GM23338 (cell line): Measurements from ENCODE around the gene TYR. TPM values are rescaled to one million over a fixed set of nuclear protein-coding genes. Genes with fewer than 3 reads are reported as not detected.

ENCODE experiments used
- ATAC-seq: fragments of 200-7000 bp; cut with Tn5 transposase; 3 replicates; pipeline ENCODE4 v1.9.1; 2020
- DNase-seq: peaks from one replicate; pipeline ENCODE4 v3.0.0-alpha.2; 2015; ENCODE audit warnings: low spot score
- H2AFZ ChIP-seq: fragments of 200-600 bp; sonication (generic); 2 replicates; pipeline ENCODE4 v1.8.0; 2016; ENCODE audit warnings: antibody characterized with exemption, mild to moderate bottlenecking, moderate library complexity
- H3F3A ChIP-seq: fragments of 200-600 bp; sonication (generic); replicated peaks from 2 replicates; pipeline ENCODE4 v1.8.0; 2017; ENCODE audit warnings: antibody characterized with exemption, mixed run types, low read depth
- H3K27ac ChIP-seq: fragments of 200-600 bp; sonication (generic); 2 replicates; pipeline ENCODE4 v1.6.1; 2016; ENCODE audit warnings: low read depth
- H3K27me3 ChIP-seq: fragments of 200-600 bp; sonication (generic); 2 replicates; pipeline ENCODE4 v1.8.0; 2016; ENCODE audit warnings: mild to moderate bottlenecking, mixed run types, moderate library complexity; ENCODE audit not compliant: insufficient read depth
- H3K36me3 ChIP-seq: fragments of 200-600 bp; sonication (generic); 2 replicates; pipeline ENCODE4 v1.8.0; 2016; ENCODE audit warnings: mild to moderate bottlenecking; ENCODE audit not compliant: insufficient read depth
- H3K4me1 ChIP-seq: fragments of 200-600 bp; sonication (generic); 2 replicates; pipeline ENCODE4 v1.8.0; 2016; ENCODE audit warnings: mild to moderate bottlenecking, moderate library complexity; ENCODE audit not compliant: insufficient read depth
- H3K4me2 ChIP-seq: fragments of 200-600 bp; sonication (generic); 2 replicates; pipeline ENCODE4 v1.7.1; 2017; ENCODE audit warnings: mixed run types
- H3K4me3 ChIP-seq: fragments of 200-600 bp; sonication (generic); 2 replicates; pipeline ENCODE4 v1.6.1; 2016; ENCODE audit warnings: mixed run types
- H3K79me2 ChIP-seq: fragments of 200-600 bp; sonication (generic); replicated peaks from 2 replicates; pipeline ENCODE4 v1.8.0; 2017; ENCODE audit warnings: mild to moderate bottlenecking; ENCODE audit not compliant: insufficient read depth
- H3K9me2 ChIP-seq: fragments of 200-600 bp; sonication (generic); 2 replicates; pipeline ENCODE4 v1.8.0; 2017; ENCODE audit not compliant: insufficient read depth
- H4K20me1 ChIP-seq: fragments of 200-600 bp; sonication (generic); replicated peaks from 2 replicates; pipeline ENCODE4 v1.8.0; 2017; ENCODE audit warnings: mild to moderate bottlenecking; ENCODE audit not compliant: insufficient read depth
- H3K27ac Mint-ChIP-seq: 2 replicates; pipeline ENCODE4 v1.8.0; 2020; ENCODE audit warnings: inconsistent platforms, mild to moderate bottlenecking, moderate library complexity, mixed read lengths
- H3K27me3 Mint-ChIP-seq: 3 replicates; pipeline ENCODE4 v1.8.0; 2022; ENCODE audit warnings: low read depth, mild to moderate bottlenecking, moderate library complexity, mixed read lengths, inconsistent platforms; ENCODE audit not compliant: insufficient read depth, poor library complexity
- H3K36me3 Mint-ChIP-seq: 3 replicates; pipeline ENCODE4 v1.8.0; 2021; ENCODE audit warnings: low read depth, mild to moderate bottlenecking, inconsistent platforms, moderate library complexity, mixed read lengths
- H3K4me1 Mint-ChIP-seq: 3 replicates; pipeline ENCODE4 v1.8.0; 2020; ENCODE audit warnings: mild to moderate bottlenecking, inconsistent platforms, mixed read lengths
- H3K4me3 Mint-ChIP-seq: 3 replicates; pipeline ENCODE4 v1.8.0; 2021; ENCODE audit warnings: moderate library complexity, mild to moderate bottlenecking, inconsistent platforms, mixed read lengths
- H3K9me3 Mint-ChIP-seq: 3 replicates; pipeline ENCODE4 v1.8.0; 2020; ENCODE audit warnings: moderate library complexity, mild to moderate bottlenecking, inconsistent platforms, mixed read lengths
- CREB1 ChIP-seq: fragments of 250-450 bp; sonication (Bioruptor Pico); IDR thresholded peaks from 2 replicates; pipeline ENCODE4 v1.5.0; 2020; ENCODE audit warnings: low read depth, mild to moderate bottlenecking, moderate library complexity
- EZH2phosphoT487 ChIP-seq: fragments of 200-600 bp; sonication (generic); IDR thresholded peaks from one replicate; pipeline ENCODE4 v1.8.1; 2018; ENCODE audit warnings: antibody characterized with exemption; ENCODE audit not compliant: unreplicated experiment
- JUNB ChIP-seq: IDR thresholded peaks from one replicate; pipeline ENCODE4 v1.6.1; 2016; ENCODE audit warnings: antibody characterized with exemption; ENCODE audit not compliant: unreplicated experiment
- NANOG ChIP-seq: IDR thresholded peaks from 2 replicates; pipeline ENCODE4 v1.6.1; 2016; ENCODE audit warnings: antibody characterized with exemption, borderline replicate concordance
- POLR2AphosphoS5 ChIP-seq: IDR thresholded peaks from 2 replicates; pipeline ENCODE4 v1.6.1; 2016; ENCODE audit warnings: antibody characterized with exemption, low read depth
- STAT1 ChIP-seq: IDR thresholded peaks from one replicate; pipeline ENCODE4 v1.6.1; 2016; ENCODE audit warnings: antibody characterized with exemption; ENCODE audit not compliant: unreplicated experiment
- ZNF114 ChIP-seq: fragments of 250-450 bp; sonication (Bioruptor Pico); IDR thresholded peaks from 2 replicates; pipeline ENCODE4 v1.5.0; 2020; ENCODE audit warnings: mild to moderate bottlenecking, moderate library complexity
- ZNF331 ChIP-seq: fragments of 250-450 bp; sonication (Bioruptor Pico); IDR thresholded peaks from 2 replicates; pipeline ENCODE4 v1.5.0; 2020; ENCODE audit warnings: low read depth, mild to moderate bottlenecking, moderate library complexity
- polyA plus RNA-seq: library from polyadenylated mRNA; unstranded; fragments of >200 nt; fragmentation: Nextera tagmentation; extraction: Ambion mirVana; gene quantifications from 2 replicates; pipeline ENCODE4 v1.2.1, GENCODE V29; 2016
- total RNA-seq: library from RNA; depleted of rRNA; stranded (reverse); fragments of >200 nt; shearing (Covaris generic); gene quantifications from 2 replicates; pipeline ENCODE4 v1.2.3, GENCODE V29; 2014
- TF ChIP-seq, protein P1 (sequence below), 2 experiments: fragments of 200-600 bp in 1 of 2; sonication (generic) in 1 of 2; conservative IDR thresholded peaks; 2 replicates each; pipeline versions ENCODE4 v1.5.1 to v1.6.1; 2016 to 2017; ENCODE audit warnings: antibody characterized with exemption in 2 of 2, low read depth in 2 of 2, mild to moderate bottlenecking in 2 of 2, moderate library complexity in 1 of 2
- TF ChIP-seq, protein P2 (sequence below): IDR thresholded peaks from one replicate; pipeline ENCODE4 v1.6.1; 2018; ENCODE audit warnings: antibody characterized with exemption; ENCODE audit not compliant: unreplicated experiment
- TF ChIP-seq, protein P3 (sequence below): fragments of 250-450 bp; sonication (Bioruptor Pico); IDR thresholded peaks from 2 replicates; pipeline ENCODE4 v1.5.0; 2020; ENCODE audit warnings: mild to moderate bottlenecking, moderate library complexity

Gene TYR
- total and polyA plus RNA-seq, 2 experiments from 2014 or later: 0.08 TPM; not detected in 1

DNA sequence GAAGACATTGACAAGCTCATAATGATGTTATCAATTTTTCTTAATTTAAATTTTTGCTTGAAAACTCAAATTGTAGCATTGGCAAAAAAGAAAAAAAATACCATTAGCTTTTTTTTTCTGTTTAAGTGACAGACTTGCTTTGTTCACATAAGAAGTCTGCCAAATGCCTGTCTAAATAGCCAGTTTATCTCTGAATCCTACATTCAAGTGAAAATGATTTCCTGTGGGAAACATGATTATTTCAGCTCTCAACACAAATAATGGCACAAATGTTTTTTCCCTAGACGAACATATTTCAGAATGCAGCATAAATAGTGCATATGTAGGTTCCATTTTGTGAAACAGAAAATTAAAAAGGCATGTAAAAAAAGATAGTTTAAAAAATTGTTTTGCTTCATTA is 23.5 kb downstream of the TYR start (continued):
- no peak for TF ChIP-seq ZNF114
- no peak for TF ChIP-seq JUNB
- no peak for TF ChIP-seq POLR2AphosphoS5
- TF ChIP-seq NANOG: no peak
- TF ChIP-seq STAT1: no peak
- no peak for TF ChIP-seq EZH2phosphoT487

DNA sequence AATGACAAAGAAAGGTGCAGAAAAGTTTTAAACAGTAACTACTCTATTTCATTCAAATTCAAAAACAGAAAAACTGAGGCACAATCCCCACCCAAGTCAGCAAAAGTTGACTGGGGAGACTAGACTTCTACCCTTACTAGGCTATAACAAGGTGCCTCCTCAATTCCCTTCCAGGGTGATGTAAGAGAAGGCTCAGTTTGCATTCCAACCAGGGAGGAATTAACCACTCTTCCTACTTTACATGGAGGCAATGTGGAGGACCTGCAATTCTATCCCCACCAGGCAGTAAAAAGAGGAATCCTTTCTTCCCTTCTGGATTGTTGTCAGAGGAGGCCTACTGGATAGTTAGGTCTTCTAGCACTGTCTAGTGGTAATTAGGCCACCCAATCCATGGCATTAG is 26.1 kb downstream of the TYR start:
- H2AFZ ChIP-seq: peak overlapping the region; percentile 23; the same call in 1 of the 2 replicates
- TF ChIP-seq JUNB: no peak
- no peak for TF ChIP-seq EZH2phosphoT487
- TF ChIP-seq ZNF331 (CRISPR knock-in tag): no peak
- no peak for TF ChIP-seq NANOG
- TF ChIP-seq, protein P1, sequence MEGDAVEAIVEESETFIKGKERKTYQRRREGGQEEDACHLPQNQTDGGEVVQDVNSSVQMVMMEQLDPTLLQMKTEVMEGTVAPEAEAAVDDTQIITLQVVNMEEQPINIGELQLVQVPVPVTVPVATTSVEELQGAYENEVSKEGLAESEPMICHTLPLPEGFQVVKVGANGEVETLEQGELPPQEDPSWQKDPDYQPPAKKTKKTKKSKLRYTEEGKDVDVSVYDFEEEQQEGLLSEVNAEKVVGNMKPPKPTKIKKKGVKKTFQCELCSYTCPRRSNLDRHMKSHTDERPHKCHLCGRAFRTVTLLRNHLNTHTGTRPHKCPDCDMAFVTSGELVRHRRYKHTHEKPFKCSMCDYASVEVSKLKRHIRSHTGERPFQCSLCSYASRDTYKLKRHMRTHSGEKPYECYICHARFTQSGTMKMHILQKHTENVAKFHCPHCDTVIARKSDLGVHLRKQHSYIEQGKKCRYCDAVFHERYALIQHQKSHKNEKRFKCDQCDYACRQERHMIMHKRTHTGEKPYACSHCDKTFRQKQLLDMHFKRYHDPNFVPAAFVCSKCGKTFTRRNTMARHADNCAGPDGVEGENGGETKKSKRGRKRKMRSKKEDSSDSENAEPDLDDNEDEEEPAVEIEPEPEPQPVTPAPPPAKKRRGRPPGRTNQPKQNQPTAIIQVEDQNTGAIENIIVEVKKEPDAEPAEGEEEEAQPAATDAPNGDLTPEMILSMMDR (conservative IDR thresholded peaks at IDR 0.05; ENCODE audit: low read depth in 2 of 2): peak in 1 of 2 experiments; percentile 19; a peak in 1 of 4 replicates
- TF ChIP-seq, protein P2, sequence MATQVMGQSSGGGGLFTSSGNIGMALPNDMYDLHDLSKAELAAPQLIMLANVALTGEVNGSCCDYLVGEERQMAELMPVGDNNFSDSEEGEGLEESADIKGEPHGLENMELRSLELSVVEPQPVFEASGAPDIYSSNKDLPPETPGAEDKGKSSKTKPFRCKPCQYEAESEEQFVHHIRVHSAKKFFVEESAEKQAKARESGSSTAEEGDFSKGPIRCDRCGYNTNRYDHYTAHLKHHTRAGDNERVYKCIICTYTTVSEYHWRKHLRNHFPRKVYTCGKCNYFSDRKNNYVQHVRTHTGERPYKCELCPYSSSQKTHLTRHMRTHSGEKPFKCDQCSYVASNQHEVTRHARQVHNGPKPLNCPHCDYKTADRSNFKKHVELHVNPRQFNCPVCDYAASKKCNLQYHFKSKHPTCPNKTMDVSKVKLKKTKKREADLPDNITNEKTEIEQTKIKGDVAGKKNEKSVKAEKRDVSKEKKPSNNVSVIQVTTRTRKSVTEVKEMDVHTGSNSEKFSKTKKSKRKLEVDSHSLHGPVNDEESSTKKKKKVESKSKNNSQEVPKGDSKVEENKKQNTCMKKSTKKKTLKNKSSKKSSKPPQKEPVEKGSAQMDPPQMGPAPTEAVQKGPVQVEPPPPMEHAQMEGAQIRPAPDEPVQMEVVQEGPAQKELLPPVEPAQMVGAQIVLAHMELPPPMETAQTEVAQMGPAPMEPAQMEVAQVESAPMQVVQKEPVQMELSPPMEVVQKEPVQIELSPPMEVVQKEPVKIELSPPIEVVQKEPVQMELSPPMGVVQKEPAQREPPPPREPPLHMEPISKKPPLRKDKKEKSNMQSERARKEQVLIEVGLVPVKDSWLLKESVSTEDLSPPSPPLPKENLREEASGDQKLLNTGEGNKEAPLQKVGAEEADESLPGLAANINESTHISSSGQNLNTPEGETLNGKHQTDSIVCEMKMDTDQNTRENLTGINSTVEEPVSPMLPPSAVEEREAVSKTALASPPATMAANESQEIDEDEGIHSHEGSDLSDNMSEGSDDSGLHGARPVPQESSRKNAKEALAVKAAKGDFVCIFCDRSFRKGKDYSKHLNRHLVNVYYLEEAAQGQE: no peak
- TF ChIP-seq, protein P3, sequence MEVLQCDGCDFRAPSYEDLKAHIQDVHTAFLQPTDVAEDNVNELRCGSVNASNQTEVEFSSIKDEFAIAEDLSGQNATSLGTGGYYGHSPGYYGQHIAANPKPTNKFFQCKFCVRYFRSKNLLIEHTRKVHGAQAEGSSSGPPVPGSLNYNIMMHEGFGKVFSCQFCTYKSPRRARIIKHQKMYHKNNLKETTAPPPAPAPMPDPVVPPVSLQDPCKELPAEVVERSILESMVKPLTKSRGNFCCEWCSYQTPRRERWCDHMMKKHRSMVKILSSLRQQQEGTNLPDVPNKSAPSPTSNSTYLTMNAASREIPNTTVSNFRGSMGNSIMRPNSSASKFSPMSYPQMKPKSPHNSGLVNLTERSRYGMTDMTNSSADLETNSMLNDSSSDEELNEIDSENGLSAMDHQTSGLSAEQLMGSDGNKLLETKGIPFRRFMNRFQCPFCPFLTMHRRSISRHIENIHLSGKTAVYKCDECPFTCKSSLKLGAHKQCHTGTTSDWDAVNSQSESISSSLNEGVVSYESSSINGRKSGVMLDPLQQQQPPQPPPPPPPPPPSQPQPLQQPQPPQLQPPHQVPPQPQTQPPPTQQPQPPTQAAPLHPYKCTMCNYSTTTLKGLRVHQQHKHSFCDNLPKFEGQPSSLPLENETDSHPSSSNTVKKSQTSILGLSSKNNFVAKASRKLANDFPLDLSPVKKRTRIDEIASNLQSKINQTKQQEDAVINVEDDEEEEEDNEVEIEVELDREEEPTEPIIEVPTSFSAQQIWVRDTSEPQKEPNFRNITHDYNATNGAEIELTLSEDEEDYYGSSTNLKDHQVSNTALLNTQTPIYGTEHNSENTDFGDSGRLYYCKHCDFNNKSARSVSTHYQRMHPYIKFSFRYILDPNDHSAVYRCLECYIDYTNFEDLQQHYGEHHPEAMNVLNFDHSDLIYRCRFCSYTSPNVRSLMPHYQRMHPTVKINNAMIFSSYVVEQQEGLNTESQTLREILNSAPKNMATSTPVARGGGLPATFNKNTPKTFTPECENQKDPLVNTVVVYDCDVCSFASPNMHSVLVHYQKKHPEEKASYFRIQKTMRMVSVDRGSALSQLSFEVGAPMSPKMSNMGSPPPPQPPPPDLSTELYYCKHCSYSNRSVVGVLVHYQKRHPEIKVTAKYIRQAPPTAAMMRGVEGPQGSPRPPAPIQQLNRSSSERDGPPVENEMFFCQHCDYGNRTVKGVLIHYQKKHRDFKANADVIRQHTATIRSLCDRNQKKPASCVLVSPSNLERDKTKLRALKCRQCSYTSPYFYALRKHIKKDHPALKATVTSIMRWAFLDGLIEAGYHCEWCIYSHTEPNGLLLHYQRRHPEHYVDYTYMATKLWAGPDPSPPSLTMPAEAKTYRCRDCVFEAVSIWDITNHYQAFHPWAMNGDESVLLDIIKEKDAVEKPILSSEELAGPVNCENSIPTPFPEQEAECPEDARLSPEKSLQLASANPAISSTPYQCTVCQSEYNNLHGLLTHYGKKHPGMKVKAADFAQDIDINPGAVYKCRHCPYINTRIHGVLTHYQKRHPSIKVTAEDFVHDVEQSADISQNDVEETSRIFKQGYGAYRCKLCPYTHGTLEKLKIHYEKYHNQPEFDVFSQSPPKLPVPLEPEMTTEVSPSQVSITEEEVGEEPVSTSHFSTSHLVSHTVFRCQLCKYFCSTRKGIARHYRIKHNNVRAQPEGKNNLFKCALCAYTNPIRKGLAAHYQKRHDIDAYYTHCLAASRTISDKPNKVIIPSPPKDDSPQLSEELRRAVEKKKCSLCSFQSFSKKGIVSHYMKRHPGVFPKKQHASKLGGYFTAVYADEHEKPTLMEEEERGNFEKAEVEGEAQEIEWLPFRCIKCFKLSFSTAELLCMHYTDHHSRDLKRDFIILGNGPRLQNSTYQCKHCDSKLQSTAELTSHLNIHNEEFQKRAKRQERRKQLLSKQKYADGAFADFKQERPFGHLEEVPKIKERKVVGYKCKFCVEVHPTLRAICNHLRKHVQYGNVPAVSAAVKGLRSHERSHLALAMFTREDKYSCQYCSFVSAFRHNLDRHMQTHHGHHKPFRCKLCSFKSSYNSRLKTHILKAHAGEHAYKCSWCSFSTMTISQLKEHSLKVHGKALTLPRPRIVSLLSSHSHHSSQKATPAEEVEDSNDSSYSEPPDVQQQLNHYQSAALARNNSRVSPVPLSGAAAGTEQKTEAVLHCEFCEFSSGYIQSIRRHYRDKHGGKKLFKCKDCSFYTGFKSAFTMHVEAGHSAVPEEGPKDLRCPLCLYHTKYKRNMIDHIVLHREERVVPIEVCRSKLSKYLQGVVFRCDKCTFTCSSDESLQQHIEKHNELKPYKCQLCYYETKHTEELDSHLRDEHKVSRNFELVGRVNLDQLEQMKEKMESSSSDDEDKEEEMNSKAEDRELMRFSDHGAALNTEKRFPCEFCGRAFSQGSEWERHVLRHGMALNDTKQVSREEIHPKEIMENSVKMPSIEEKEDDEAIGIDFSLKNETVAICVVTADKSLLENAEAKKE (CRISPR knock-in tag): no peak
- no peak for TF ChIP-seq CREB1
- TF ChIP-seq ZNF114: no peak
- no peaks in the 10 kb centered on the region for H3F3A ChIP-seq
- ATAC-seq (peak; percentile 45), DNase-seq (peak; percentile 31)
- H3K27ac Mint-ChIP-seq: peak overlapping the region; percentile 77
- no peaks in the 10 kb centered on the region for H3K4me1 ChIP-seq
- no peaks in the 10 kb centered on the region for H4K20me1 ChIP-seq
- peaks cover 2% of the 10 kb centered on the region; the same call in 1 of the 3 replicates for H3K9me3 Mint-ChIP-seq
- no peak overlapping the region for H3K27ac ChIP-seq
- no peaks in the 10 kb centered on the region for H3K9me2 ChIP-seq
- H3K4me2 ChIP-seq: no peak overlapping the region
- no peak overlapping the region for H3K4me3 Mint-ChIP-seq
- H3K36me3 ChIP-seq: no peaks in the 10 kb centered on the region
- H3K36me3 Mint-ChIP-seq: no peaks in the 10 kb centered on the region
- H3K27me3 ChIP-seq: no peaks in the 10 kb centered on the region
- peaks cover 9% of the 10 kb centered on the region for H3K4me1 Mint-ChIP-seq
- no peak overlapping the region for H3K4me3 ChIP-seq
- no peaks in the 10 kb centered on the region for H3K79me2 ChIP-seq
- H3K27me3 Mint-ChIP-seq: no peaks in the 10 kb centered on the region
